ENCODE measurements around the gene RAB32.

The RAB32 gene

GRCh38 chr6:146582857-146583256 is 39.2 kb downstream of the RAB32 start:
- no peak for DNase-seq (ENCODE audit: low read depth in 2 of 2)

GRCh38 chr6:146583966-146584365 is 40.3 kb downstream of the RAB32 start:
- no peak for DNase-seq (ENCODE audit: low read depth in 2 of 2)

- DNase-seq (ENCODE audit: low read depth in 2 of 2) = no peak
Observed at GRCh38 chr6:146587459-146587858, 43.8 kb downstream of the RAB32 start.

- DNase-seq (ENCODE audit: low read depth in 2 of 2) = no peak
Observed at GRCh38 chr6:146590492-146590891, 46.9 kb downstream of the RAB32 start.

GRCh38 chr6:146592451-146592850 is 48.8 kb downstream of the RAB32 start:
- DNase-seq (ENCODE audit: low read depth in 2 of 2) = no peak

- DNase-seq (ENCODE audit: low read depth in 2 of 2) = no peak
Observed at GRCh38 chr6:146593986-146594385, 50.4 kb downstream of the RAB32 start.

GRCh38 chr6:146594495-146594894 is 50.9 kb downstream of the RAB32 start:
- no peak for DNase-seq (ENCODE audit: low read depth in 2 of 2)

GRCh38 chr6:146595972-146596731 is 52.5 kb downstream of the RAB32 start:
- DNase-seq (ENCODE audit: low read depth in 2 of 2) = no peak

- no peak for DNase-seq (ENCODE audit: low read depth in 2 of 2)
Observed at GRCh38 chr6:146598772-146599405, 55.3 kb downstream of the RAB32 start, which contains the start of gene ADGB. TSS of gene ADGB (plus strand) at chr6:146598972. CDS start at chr6:146599041, 69 bp downstream.

GRCh38 chr6:146601352-146601751 is 57.7 kb downstream of the RAB32 start:
- DNase-seq (ENCODE audit: low read depth in 2 of 2) = no peak

- DNase-seq (ENCODE audit: low read depth in 2 of 2) = no peak
Observed at GRCh38 chr6:146602526-146602925, 58.9 kb downstream of the RAB32 start.
